GM18502 (cell line): Measurements from ENCODE around the gene SLITRK4.

Experiments
- ATAC-seq: cut with Tn5 transposase; IDR thresholded peaks from one replicate; pipeline ENCODE4 v1.9.1; 2021; ENCODE audit warnings: mild to moderate bottlenecking; ENCODE audit not compliant: unreplicated experiment, poor library complexity

The SLITRK4 gene

GRCh38 chrX:143635915-143636314 is at the start of gene SLITRK4:
SLITRK4 (minus strand) TSS chrX:143636101; CDS start chrX:143631108, 4,993 bp downstream.
- ATAC-seq, result no peak

GRCh38 chrX:143683486-143683885 is 47.6 kb upstream of the SLITRK4 start:
- no peak for ATAC-seq

- ATAC-seq, result no peak
These were observed 39.0 kb upstream of the SLITRK4 start for GRCh38 chrX:143674926-143675325.

- ATAC-seq, result no peak
These were observed 33.5 kb upstream of the SLITRK4 start for GRCh38 chrX:143669395-143669794.

GRCh38 chrX:143664302-143664701 is 28.4 kb upstream of the SLITRK4 start:
- ATAC-seq, result no peak

DNA sequence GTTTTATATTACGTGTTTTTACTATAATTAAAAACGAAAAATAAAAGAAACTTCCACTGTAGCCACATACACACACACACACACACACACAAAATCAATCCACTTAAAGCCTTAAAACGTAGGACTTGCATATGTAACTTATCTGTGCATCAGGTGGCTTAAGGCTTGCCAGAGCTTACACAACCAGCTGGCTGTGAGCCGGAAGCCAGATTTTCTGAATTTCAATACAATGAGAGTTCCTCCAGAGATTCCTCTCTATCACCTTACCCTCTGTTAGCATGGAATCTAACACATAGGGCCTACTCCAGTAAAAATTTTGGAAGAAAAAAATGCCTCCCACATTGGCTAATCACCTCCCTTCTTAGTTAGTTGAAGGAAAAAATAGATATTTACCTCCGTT is 27.9 kb upstream of the SLITRK4 start:
- ATAC-seq, result no peak

GRCh38 chrX:143661286-143661685 is 25.4 kb upstream of the SLITRK4 start:
- no peak for ATAC-seq

- peak; percentile 74 for ATAC-seq
These were observed 12.8 kb upstream of the SLITRK4 start for GRCh38 chrX:143648705-143649104.

- ATAC-seq, result no peak
These were observed 6.5 kb upstream of the SLITRK4 start for GRCh38 chrX:143642426-143642825.

DNA sequence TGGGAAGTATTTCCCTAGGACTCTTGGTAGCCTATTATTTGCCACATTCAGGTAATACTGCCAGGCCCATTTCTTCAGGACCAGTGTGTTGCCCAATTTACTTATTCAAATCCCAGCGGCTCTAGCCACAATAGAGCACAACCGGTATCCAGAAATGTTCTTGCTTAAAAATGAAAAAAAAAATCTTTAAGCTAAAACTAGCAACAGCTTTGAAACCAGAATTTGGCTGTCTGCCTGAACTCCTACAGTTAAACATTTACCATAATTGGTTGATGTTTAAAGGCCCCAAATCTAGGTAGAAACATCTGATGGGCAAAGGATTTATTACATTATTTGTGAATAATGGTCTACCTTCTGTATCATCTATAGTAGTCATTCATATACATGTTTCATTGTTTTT is 930 bp upstream of the SLITRK4 start:
- ATAC-seq, result no peak

DNA sequence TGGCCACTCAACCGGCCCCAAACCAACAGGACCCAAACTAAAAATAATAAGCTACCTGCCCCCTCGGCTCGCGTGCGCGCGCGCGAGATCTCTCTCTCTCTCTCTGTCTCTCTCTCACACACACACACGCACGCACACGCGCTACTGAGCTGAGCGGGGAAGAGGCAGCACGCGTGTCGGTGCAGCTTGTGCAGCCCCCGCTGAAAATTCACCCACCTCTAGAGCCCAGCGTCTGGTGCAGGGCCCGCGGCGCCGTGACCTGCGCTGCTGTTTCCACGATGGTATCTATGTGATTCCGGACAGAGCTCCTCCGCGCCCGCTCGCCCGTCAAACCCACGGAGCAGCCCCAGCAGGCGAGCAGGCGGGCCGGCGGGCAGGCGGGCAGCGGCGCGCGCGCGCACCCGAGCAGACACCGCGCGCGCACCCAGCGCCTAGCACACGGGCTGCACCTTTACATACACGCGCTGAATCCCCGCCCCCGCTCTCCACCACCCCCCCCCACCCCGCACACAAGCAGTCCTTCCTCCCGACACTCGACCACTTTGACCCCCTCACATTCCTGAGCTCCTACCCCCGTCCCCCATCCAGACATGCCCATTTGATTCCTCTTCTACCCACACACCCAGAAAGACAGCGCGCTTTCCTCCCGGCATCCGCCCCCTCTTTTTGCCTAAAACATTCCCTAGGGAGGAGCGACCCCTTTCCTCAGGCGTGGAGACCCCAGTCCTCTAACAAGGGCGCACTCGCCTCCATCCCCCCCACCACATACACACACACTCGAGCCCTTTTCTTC is 1.0 kb downstream of the SLITRK4 start:
- ATAC-seq, result no peak

DNA sequence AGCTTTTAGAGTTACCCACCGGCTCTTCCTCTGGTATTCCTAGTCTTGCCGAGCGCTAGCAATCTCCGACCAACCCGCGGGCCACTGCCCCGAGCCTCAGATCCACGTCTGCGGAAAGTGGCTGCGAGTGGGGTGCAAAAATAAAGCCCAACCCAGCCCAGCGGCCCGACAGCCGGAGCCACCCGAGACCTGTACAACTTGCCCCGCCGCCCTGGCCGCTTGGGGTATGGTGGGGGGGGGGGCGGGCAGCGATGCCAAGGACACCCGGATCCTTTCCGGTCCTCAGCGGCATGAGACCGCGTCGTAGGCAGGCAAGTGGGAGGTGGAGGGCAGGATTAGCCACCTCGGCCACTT is 1.6 kb downstream of the SLITRK4 start:
- ATAC-seq, result no peak

GRCh38 chrX:143633461-143634308 is 2.2 kb downstream of the SLITRK4 start:
- no peak for ATAC-seq

DNA sequence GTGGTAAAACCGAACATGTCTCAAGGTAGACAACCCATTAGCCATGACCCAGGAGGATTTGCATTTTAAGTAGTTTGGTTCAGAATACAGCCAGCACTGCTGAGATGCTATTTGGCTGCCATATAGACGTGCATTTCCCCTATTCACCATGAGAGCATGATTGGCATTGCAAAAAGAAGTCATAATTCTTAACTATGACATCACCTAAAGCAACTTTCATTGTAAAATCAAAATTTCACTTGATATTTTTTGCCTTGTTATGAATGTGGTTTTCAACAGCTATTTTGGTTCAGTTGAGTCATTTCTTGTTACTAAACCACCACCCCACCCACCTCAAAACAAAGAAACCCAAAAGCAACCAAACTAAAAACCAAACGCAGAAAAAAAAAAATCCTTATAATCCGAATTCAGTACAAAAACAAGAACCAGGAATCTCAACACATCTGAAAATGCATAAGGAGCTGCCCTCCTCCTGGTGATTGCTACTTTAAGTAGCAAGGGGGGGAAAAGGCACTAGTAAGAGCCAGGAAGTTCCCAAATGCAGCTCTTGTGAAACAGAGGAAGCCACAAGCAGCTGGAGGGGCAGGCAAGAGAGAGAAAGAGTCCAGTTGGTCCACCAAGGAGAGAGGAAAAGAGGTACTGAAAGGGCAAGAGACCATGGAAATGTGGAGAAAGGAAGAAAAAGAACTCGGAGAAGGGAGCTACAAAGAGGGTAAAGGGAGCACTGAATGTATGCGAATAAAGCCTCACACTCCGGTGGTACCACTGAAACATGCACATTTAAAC is 3.1 kb downstream of the SLITRK4 start:
- no peak for ATAC-seq

DNA sequence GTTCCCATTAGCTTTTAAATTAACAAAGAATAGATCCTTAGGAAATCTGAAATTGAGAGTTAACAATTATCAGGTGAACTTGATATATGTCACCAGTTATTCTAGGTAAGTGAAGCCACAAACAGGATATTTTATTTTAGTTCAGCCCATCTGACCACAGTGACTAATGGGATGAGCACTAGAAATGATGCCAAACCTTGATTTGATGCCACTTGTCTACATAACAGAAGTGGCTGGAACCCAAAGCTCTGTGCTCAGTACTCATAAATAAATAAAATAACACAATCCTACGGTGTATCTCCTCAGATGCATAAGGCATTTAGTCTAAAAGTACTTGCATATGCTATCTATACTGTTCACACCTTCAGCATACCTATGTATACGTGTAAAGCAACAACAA is 12.2 kb downstream of the SLITRK4 start:
- ATAC-seq, result no peak

GRCh38 chrX:143621276-143621675 is 14.6 kb downstream of the SLITRK4 start:
- no peak for ATAC-seq

DNA sequence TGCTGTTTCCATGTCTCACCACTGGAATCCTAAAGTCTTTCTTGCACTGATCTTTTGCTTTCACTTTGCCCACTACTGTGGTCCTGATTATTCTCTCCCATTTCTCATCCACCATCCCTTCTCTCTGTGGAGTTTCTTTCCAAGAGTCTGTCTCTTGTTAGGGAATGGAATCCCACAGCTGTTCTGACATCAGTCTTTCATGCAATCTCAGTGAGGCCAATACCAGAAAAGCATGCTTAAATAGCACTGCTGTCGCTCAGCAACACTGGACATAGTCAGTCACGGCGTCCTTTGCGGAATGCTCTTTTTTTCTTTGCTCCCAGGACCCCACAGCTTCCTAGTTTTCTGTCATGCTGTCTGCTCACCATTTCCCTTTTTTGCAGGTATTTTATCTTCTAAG is 20.1 kb downstream of the SLITRK4 start:
- ATAC-seq, result no peak

GRCh38 chrX:143601809-143602208 is 34.1 kb downstream of the SLITRK4 start:
- no peak for ATAC-seq

- no peak for ATAC-seq
These were observed 54.7 kb downstream of the SLITRK4 start for GRCh38 chrX:143581240-143581639.

DNA sequence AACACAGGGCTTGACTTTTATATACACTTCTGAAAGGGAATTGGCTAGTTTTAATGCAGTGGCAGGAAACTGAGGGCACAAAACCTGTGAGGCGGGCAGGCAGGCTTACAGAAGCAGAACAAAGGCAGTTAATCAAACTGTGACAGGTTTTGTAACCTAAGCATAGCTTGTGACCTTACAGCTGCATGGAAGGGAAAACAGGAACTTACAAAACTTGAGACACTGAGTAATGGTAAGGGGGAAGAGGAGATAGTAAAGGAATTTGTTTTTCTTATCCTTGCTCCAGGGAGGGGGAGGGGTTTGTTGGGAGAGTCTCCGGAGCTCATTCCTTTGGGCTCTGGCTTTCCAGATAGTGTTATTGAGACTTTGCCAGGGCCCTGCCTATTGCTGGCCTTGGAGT is 55.6 kb downstream of the SLITRK4 start:
- ATAC-seq, result no peak
